GM18858 (cell line): ENCODE measurements around the gene HSPB1.
"Not testable (repeated sequence)": the region's sequence is repeated elsewhere in the genome, so short reads cannot be mapped to it uniquely, and the experiment has no call there.

Experiments
- ATAC-seq: cut with Tn5 transposase; IDR thresholded peaks from one replicate; pipeline ENCODE4 v1.9.1; 2021; ENCODE audit not compliant: unreplicated experiment

HSPB1 gene

GRCh38 chr7:76303202-76304147, 1.0 kb downstream of the HSPB1 start:
- ATAC-seq: no peak

- no peak for ATAC-seq
Observed at GRCh38 chr7:76304888-76305375, 2.5 kb downstream of the HSPB1 start.

- ATAC-seq: not testable (repeated sequence)
Observed at GRCh38 chr7:76308874-76309273, 6.4 kb downstream of the HSPB1 start.

- ATAC-seq: not testable (repeated sequence)
Observed at GRCh38 chr7:76309341-76310101, 7.0 kb downstream of the HSPB1 start.

- no peak for ATAC-seq
Observed at GRCh38 chr7:76310102-76310957, 7.9 kb downstream of the HSPB1 start.

GRCh38 chr7:76311838-76312237, 9.4 kb downstream of the HSPB1 start:
- ATAC-seq: not testable (repeated sequence)

- peak; percentile 30 for ATAC-seq
Observed at GRCh38 chr7:76314042-76314721, 11.7 kb downstream of the HSPB1 start.

GRCh38 chr7:76314740-76315139, 12.3 kb downstream of the HSPB1 start:
- not testable (repeated sequence) for ATAC-seq

GRCh38 chr7:76315364-76315763, 12.9 kb downstream of the HSPB1 start:
- no peak for ATAC-seq

- ATAC-seq: no peak
Observed at GRCh38 chr7:76316984-76317781, 14.7 kb downstream of the HSPB1 start.

- ATAC-seq: peak; percentile 83
Observed at GRCh38 chr7:76317782-76318487, 15.5 kb downstream of the HSPB1 start.

- ATAC-seq: peak; percentile 40
Observed at GRCh38 chr7:76318488-76319353, 16.2 kb downstream of the HSPB1 start.

- no peak for ATAC-seq
Observed at GRCh38 chr7:76325092-76325491, 22.6 kb downstream of the HSPB1 start.

GRCh38 chr7:76325811-76326210, 23.3 kb downstream of the HSPB1 start:
- ATAC-seq: no peak

- ATAC-seq: no peak
Observed at GRCh38 chr7:76326646-76327233, 24.3 kb downstream of the HSPB1 start.

- ATAC-seq: no peak
Observed at GRCh38 chr7:76327610-76328009, 25.1 kb downstream of the HSPB1 start.

GRCh38 chr7:76328389-76328788, 25.9 kb downstream of the HSPB1 start:
- no peak for ATAC-seq
